Panc1 (cell line): ENCODE data around the gene ZNF451. TPM values are rescaled to one million over a fixed set of nuclear protein-coding genes. Genes with fewer than 3 reads are reported as not detected.

ENCODE experiments used
- ATAC-seq: fragments of 200-7000 bp; cut with Tn5 transposase; 2 replicates; pipeline ENCODE4 v1.9.1; 2020; ENCODE audit warnings: mild to moderate bottlenecking, moderate library complexity
- BruUV-seq: library from RNA; stranded (reverse); fragments of 400-500 nt; replicated peaks from 2 replicates; lab custom pipeline; 2021; lab: Mats Ljungman, UMichigan
- CTCF ChIA-PET: fragments of 300-600 bp; sonication (Branson Sonifier 250); formaldehyde crosslinking; loops from one replicate; lab custom pipeline; 2022; ENCODE audit warnings: antibody characterized with exemption; lab: Charles Lee
- POLR2A ChIA-PET: fragments of 300-600 bp; sonication (Branson Sonifier 250); formaldehyde crosslinking; loops from one replicate; lab custom pipeline; 2022; ENCODE audit warnings: antibody characterized with exemption; lab: Charles Lee
- DNase-seq: peaks from one replicate; pipeline ENCODE4 v3.0.0-alpha.2; 2010; ENCODE audit warnings: low read depth, low spot score
- H3K27ac ChIP-seq: 2 replicates; pipeline ENCODE4 v1.5.1; 2011; ENCODE audit warnings: mild to moderate bottlenecking, low read length, inconsistent platforms
- H3K27me3 ChIP-seq: fragments of 200-500 bp; sonication (Bioruptor generic); 2 replicates; pipeline ENCODE4 v1.6.0; 2014; ENCODE audit warnings: low read length, inconsistent platforms; ENCODE audit not compliant: control insufficient read depth, insufficient read depth
- H3K36me3 ChIP-seq: fragments of 200-500 bp; sonication (Bioruptor generic); 2 replicates; pipeline ENCODE4 v1.5.1; 2014; ENCODE audit warnings: inconsistent platforms, mild to moderate bottlenecking, low read length, moderate library complexity; ENCODE audit not compliant: control insufficient read depth, insufficient read depth
- H3K4me1 ChIP-seq: 2 replicates; pipeline ENCODE4 v1.5.1; 2011; ENCODE audit warnings: inconsistent platforms, mild to moderate bottlenecking, low read length, moderate library complexity; ENCODE audit not compliant: control insufficient read depth, insufficient read depth
- H3K4me3 ChIP-seq, 2 experiments: 2 replicates each; pipeline ENCODE4 v1.5.1; 2011 to 2012; ENCODE audit warnings: low read depth in 2 of 2, low read length in 2 of 2, mild to moderate bottlenecking in 2 of 2, inconsistent platforms in 1 of 2, moderate library complexity in 1 of 2
- H3K9me3 ChIP-seq: fragments of 200-500 bp; sonication (Bioruptor generic); 2 replicates; pipeline ENCODE4 v1.5.1; 2014; ENCODE audit warnings: low read depth, mild to moderate bottlenecking, inconsistent platforms, low read length, moderate library complexity; ENCODE audit not compliant: control insufficient read depth, insufficient read depth
- POLR2AphosphoS5 ChIP-seq: IDR thresholded peaks from 2 replicates; pipeline ENCODE4 v1.6.1; 2012; ENCODE audit warnings: mild to moderate bottlenecking, low read depth, low read length, moderate library complexity
- SIN3A ChIP-seq: IDR thresholded peaks from 2 replicates; pipeline ENCODE4 v1.6.1; 2012; ENCODE audit warnings: low read depth, mild to moderate bottlenecking, low read length, moderate library complexity, borderline replicate concordance; ENCODE audit not compliant: insufficient read depth
- TCF7L2 ChIP-seq: IDR thresholded peaks from 2 replicates; pipeline ENCODE4 v1.6.1; 2011; ENCODE audit warnings: mild to moderate bottlenecking, low read depth, low read length, inconsistent platforms
- in situ Hi-C: cut with HindIII; loops from 2 replicates; pipeline ENCODE4 v1.10.0; 2016; ENCODE audit warnings: low sequenced_read_pairs, low pct_unique_long_range_greater_than_20kb
- intact Hi-C: fragments of 100-400 bp; cut with micrococcal nuclease; formaldehyde crosslinking; loops from one replicate; pipeline ENCODE4 v1.10.0; 2022; ENCODE audit not compliant: unreplicated experiment
- total RNA-seq: library from RNA; stranded (reverse); gene quantifications from one replicate; pipeline ENCODE4 v1.2.1, GENCODE V29; 2021; ENCODE audit not compliant: unreplicated experiment
- TF ChIP-seq, protein P1 (sequence below): fragments of 450-650 bp; IDR thresholded peaks from 2 replicates; pipeline ENCODE4 v1.5.1; 2017; ENCODE audit warnings: mild to moderate bottlenecking
- TF ChIP-seq, protein P2 (sequence below), 2 experiments: IDR thresholded peaks; 2 replicates each; pipeline ENCODE4 v1.6.1; 2011 to 2012; ENCODE audit warnings: low read depth in 2 of 2, control low read depth in 1 of 2, low read length in 1 of 2, mild to moderate bottlenecking in 1 of 2, moderate library complexity in 1 of 2; ENCODE audit not compliant: insufficient read depth in 1 of 2

Gene ZNF451
- total RNA-seq, 1 experiment from 2014 or later = 71.1 TPM

GRCh38 chr6:57102976-57103375 is 13.0 kb downstream of the ZNF451 start:
- H3K4me3 ChIP-seq = no peak overlapping the region
- DNase-seq = no peak
- H3K27ac ChIP-seq = no peak overlapping the region
- TF ChIP-seq, protein P1, sequence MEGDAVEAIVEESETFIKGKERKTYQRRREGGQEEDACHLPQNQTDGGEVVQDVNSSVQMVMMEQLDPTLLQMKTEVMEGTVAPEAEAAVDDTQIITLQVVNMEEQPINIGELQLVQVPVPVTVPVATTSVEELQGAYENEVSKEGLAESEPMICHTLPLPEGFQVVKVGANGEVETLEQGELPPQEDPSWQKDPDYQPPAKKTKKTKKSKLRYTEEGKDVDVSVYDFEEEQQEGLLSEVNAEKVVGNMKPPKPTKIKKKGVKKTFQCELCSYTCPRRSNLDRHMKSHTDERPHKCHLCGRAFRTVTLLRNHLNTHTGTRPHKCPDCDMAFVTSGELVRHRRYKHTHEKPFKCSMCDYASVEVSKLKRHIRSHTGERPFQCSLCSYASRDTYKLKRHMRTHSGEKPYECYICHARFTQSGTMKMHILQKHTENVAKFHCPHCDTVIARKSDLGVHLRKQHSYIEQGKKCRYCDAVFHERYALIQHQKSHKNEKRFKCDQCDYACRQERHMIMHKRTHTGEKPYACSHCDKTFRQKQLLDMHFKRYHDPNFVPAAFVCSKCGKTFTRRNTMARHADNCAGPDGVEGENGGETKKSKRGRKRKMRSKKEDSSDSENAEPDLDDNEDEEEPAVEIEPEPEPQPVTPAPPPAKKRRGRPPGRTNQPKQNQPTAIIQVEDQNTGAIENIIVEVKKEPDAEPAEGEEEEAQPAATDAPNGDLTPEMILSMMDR = no peak
- no peak for TF ChIP-seq TCF7L2
- TF ChIP-seq, protein P2, sequence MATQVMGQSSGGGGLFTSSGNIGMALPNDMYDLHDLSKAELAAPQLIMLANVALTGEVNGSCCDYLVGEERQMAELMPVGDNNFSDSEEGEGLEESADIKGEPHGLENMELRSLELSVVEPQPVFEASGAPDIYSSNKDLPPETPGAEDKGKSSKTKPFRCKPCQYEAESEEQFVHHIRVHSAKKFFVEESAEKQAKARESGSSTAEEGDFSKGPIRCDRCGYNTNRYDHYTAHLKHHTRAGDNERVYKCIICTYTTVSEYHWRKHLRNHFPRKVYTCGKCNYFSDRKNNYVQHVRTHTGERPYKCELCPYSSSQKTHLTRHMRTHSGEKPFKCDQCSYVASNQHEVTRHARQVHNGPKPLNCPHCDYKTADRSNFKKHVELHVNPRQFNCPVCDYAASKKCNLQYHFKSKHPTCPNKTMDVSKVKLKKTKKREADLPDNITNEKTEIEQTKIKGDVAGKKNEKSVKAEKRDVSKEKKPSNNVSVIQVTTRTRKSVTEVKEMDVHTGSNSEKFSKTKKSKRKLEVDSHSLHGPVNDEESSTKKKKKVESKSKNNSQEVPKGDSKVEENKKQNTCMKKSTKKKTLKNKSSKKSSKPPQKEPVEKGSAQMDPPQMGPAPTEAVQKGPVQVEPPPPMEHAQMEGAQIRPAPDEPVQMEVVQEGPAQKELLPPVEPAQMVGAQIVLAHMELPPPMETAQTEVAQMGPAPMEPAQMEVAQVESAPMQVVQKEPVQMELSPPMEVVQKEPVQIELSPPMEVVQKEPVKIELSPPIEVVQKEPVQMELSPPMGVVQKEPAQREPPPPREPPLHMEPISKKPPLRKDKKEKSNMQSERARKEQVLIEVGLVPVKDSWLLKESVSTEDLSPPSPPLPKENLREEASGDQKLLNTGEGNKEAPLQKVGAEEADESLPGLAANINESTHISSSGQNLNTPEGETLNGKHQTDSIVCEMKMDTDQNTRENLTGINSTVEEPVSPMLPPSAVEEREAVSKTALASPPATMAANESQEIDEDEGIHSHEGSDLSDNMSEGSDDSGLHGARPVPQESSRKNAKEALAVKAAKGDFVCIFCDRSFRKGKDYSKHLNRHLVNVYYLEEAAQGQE (IDR thresholded peaks at IDR 0.05; ENCODE audit: insufficient read depth in 1 of 2, low read depth in 2 of 2, low read length in 1 of 2) = no peak
- no peak for TF ChIP-seq POLR2AphosphoS5
- no peak for TF ChIP-seq SIN3A
- in situ Hi-C loops (no loop called here), intact Hi-C loops (no loop called here)
- no TSS peak for BruUV-seq
- CTCF ChIA-PET = no interaction called here
- no peaks in the 10 kb centered on the region for H3K27me3 ChIP-seq
- POLR2A ChIA-PET = no interaction called here
- no peaks in the 10 kb centered on the region for H3K4me1 ChIP-seq
- H3K36me3 ChIP-seq = peaks cover 58% of the 10 kb centered on the region
- H3K9me3 ChIP-seq = no peaks in the 10 kb centered on the region
- ATAC-seq = no peak

GRCh38 chr6:57104336-57104735 is 14.3 kb downstream of the ZNF451 start:
- H3K9me3 ChIP-seq = no peaks in the 10 kb centered on the region
- ATAC-seq = no peak
- no peak for DNase-seq
- BruUV-seq = no TSS peak
- in situ Hi-C loops (no loop called here), intact Hi-C loops (no loop called here)
- no peaks in the 10 kb centered on the region for H3K4me1 ChIP-seq
- no peak overlapping the region for H3K4me3 ChIP-seq
- CTCF ChIA-PET = no interaction called here
- H3K27ac ChIP-seq = no peak overlapping the region
- no peaks in the 10 kb centered on the region for H3K27me3 ChIP-seq
- no peak for TF ChIP-seq SIN3A
- TF ChIP-seq POLR2AphosphoS5 = no peak
- no peak for TF ChIP-seq TCF7L2
- POLR2A ChIA-PET = no interaction called here
- H3K36me3 ChIP-seq = peaks cover 45% of the 10 kb centered on the region

GRCh38 chr6:57106990-57107389 is 17.0 kb downstream of the ZNF451 start:
- Histone ChIP-seq H3K36me3 (peaks cover 22% of the 10 kb centered on the region), H3K4me1 (no peaks in the 10 kb centered on the region), H3K4me3 (no peak overlapping the region), H3K27me3 (no peaks in the 10 kb centered on the region), H3K27ac (no peak overlapping the region), H3K9me3 (no peaks in the 10 kb centered on the region)
- POLR2A ChIA-PET = no interaction called here
- in situ Hi-C loops (no loop called here), intact Hi-C loops (no loop called here)
- DNase-seq = no peak
- CTCF ChIA-PET = no interaction called here
- no peak for TF ChIP-seq SIN3A
- TF ChIP-seq POLR2AphosphoS5 = no peak
- TF ChIP-seq, protein P1 = no peak
- no peak for TF ChIP-seq TCF7L2
- TF ChIP-seq, protein P2 (IDR thresholded peaks at IDR 0.05; ENCODE audit: insufficient read depth in 1 of 2, low read depth in 2 of 2, low read length in 1 of 2) = no peak
- no TSS peak for BruUV-seq
- ATAC-seq = no peak
